Measurements from ENCODE around the gene GALNT10.
"Not testable (repeated sequence)": the region's sequence is repeated elsewhere in the genome, so short reads cannot be mapped to it uniquely, and the experiment has no call there.

GALNT10 gene, protein sequence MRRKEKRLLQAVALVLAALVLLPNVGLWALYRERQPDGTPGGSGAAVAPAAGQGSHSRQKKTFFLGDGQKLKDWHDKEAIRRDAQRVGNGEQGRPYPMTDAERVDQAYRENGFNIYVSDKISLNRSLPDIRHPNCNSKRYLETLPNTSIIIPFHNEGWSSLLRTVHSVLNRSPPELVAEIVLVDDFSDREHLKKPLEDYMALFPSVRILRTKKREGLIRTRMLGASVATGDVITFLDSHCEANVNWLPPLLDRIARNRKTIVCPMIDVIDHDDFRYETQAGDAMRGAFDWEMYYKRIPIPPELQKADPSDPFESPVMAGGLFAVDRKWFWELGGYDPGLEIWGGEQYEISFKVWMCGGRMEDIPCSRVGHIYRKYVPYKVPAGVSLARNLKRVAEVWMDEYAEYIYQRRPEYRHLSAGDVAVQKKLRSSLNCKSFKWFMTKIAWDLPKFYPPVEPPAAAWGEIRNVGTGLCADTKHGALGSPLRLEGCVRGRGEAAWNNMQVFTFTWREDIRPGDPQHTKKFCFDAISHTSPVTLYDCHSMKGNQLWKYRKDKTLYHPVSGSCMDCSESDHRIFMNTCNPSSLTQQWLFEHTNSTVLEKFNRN

DNA sequence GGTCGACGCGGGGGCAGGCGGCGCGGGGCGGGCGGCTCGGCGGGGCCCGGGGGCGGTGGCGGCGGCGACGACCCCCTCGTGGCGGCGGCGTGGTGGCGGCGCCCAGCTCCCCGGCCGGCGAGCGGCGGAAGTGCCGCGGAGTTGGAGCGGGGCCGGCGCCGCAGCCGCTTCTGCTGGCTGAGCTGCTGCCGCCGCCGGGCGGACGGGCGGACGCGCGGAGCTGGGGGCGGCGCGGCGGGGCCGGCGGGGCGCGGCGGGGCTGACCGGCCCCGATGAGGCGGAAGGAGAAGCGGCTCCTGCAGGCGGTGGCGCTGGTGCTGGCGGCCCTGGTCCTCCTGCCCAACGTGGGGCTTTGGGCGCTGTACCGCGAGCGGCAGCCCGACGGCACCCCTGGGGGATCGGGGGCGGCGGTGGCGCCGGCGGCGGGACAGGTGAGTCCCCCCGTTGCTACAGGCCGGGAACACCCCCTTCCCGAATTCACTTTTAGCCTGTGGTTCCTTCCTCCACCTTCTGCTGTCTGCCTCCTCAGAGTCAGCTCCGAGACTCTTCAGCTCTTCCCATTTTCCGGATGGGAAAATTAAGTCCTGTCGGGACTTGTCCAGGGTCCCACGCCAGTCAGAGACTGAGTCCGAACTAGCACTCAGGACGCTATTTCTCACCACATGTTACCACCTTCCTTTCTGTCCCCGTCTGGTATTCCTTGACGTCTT is at the start of gene GALNT10:
Gene GALNT10 (plus strand): TSS at position 139 of the 710 bp plus-strand sequence. CDS start 134 bp downstream, at position 273.
- no peak for DNase-seq (ENCODE audit: low read depth)

DNA sequence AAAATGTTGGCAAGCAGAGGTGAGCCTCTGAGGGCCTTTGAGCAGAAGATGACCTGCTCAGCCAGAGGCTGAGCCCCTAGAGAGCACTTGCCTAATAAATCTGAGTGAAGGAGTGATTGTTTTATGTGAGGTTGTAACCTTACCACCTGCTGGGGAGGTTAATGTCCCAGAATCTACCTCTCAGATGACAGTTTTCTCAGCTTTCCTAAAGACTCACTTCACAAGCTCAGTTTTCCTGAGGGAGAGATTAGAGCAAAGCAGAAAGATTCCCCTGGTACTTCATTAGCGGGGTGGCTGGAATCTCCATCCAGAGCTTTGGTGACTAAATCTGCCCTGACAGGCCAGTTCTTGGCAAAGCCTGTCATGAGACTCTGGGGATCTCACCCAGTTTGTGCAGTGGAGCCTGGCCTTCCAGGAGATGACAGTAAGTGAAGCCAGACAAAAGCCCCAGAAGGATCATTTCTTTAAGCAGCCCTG is 48.8 kb upstream of the GALNT10 start:
- no peak for DNase-seq (ENCODE audit: low read depth)

DNA sequence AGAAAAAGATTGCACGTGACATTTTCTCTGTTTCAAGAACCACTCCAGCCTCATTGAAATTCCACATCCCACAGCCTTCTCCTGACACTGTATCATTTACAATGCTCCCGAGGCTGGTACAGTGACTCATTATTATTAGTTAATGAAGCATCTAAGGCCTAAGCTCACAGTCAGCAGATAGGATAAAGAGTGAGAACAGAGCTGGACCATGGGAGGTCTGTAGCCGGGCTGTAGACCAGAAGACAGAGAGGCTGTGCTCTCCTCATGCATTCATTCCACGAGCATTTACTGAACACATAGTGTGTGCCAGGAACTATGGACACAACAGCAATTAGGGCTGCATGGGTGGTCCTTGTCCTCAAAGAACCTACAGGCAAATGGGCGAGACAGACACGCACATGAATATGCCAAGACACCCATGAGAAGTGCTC is 47.3 kb upstream of the GALNT10 start:
- no peak for DNase-seq (ENCODE audit: low read depth)

DNA sequence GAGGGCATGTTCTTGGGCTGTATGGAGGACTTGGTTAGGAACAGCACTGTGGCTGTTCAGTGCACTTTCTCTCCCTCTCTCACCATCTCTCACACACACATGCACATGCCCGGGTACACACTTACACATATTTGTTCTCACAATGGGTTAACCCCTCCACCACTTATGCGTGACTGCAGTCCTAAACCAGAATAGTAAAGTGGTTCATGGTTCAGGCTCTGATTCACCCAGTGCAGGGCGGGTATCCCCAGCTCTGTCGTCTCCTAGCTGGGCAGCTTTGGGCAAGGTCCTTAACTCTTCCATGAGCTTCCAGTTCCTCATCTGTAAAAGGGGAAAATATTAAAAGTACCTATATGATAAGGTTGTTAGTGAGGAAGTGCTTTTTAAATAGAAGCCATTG is 45.3 kb upstream of the GALNT10 start:
- no peak for DNase-seq (ENCODE audit: low read depth)

DNA sequence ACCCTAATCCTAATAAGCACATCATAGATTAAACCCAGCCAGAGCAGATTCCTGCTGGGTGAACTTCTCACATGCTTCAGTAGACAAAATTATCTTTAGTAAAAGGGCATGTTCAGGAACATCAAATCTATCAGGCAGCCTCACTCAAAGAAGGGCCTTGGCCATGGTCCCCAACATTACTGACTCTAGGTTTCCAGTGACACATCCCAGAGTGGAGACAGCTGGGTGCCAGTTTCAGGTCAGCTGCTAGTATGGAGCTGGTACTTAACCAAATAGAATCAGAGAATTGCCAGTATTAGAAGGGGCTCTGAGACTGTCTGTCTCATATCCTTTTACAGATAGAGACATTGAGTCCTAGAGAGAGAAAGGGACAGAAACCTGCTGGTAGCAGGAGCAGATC is 44.1 kb upstream of the GALNT10 start:
- DNase-seq (ENCODE audit: low read depth): no peak

DNA sequence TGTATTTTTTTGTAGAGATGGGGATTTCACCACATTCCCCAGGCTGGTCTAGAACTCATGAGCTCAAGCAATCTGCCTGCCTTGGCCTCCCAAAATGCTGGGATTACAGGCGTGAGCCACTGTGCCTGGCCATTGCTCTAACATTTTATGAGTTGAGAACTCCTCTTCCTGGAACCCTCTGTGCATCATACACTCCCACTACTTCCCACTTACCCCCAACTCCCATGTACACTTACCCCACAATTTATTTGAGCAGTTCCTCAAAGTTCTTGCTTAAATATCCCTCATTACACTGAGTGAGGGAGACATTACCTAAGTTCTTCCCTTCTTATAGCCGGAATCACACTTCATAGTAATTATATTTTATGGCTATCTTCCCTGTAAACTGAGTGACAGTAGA is 42.9 kb upstream of the GALNT10 start:
- no peak for DNase-seq (ENCODE audit: low read depth)

DNA sequence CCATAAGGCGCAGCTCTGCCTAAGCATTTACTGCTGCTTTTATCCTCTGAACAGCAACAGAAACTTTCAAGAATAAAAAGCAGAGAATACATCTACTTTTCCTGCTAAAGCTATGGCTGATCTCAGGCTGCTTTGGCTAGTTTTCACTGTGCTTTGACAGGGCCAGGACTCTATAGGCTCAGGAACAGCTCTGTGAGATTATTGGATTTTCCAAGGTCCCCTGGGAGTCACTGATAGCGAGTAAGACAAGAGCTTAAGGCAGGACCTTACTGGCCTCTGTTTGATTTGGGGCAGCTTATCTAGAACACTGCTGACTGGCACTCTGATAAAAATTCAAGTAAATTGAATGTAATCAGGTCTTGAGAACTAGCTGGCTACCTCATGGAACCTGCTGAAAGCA is 40.1 kb upstream of the GALNT10 start:
- not testable (repeated sequence) for DNase-seq (ENCODE audit: low read depth)

DNA sequence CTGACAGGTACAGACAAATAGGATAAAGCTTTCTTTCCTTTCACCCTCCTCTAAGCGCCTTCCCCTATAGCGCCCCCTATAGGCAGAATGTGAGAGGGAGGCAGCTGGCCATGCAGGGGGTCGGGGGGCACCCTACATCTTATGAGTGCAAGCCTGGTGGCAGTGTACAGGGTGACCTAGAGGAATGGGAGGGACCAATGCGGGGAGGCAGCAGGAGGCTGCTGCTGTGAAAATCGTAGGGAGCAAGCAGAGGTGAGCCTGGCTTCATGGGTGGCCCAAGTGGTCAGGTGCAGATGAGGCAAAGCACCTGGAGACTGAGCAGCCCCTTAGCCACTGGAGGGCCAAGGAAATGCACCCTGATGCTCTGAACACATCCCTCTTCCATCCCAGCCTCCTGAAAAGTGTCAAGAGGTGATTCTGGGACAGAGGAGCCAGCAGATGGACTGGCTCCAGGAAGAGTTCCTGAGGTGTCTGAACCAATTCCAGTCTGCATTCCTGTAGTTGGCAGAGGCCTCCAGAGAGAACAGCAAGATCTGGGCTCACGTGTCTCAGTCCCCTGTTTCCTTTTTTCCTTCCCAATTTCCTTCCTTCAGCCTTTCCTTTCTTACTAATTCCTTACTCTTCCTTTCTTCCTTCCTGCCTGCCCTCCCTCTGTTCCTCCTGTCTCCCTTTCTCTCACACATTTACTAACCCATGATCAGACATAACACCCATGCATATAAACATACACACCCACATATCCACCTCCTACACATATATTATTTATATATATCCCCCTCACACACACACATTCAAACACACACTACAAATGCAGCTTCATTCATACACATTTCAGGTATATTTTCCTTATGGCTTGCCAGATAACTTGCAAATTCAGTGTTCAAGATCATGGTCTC is 32.8 kb upstream of the GALNT10 start:
- no peak for DNase-seq (ENCODE audit: low read depth)

DNA sequence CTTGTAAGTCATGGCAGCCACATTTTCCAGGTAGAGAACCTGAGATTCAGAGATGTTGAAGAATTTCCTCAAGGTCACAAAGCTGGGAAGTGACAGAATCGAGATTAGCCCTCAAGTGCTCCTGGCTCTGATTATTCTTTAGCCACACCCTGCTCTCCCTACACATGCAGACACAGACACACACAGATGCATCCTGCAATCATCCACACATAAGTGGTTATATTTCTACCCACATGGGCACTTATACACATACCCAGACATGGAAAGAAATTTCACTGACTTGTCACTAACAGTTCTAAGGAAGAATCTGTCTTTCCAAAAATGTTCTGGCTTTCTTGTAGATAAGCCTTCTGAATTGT is 32.2 kb upstream of the GALNT10 start:
- DNase-seq (ENCODE audit: low read depth): no peak

DNA sequence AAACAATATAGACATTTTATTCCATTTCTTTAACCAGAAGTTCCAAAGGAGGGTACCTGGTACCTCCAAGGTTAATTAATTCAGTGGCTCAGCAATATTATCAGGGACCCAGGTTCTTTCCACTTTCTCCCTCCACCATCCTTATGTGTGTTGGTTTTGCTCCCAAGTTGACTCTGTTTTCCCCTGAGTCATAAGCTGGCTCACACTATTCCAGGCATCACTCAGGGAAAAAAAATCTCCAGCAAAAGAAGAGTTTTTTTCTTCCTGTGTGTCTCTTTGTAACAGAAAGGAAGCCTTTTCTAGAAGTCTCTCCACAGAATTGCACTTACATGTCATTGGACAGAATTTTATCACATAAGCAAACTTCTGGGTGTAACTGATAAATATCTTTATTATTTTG is 31.2 kb upstream of the GALNT10 start:
- DNase-seq (ENCODE audit: low read depth): no peak

DNA sequence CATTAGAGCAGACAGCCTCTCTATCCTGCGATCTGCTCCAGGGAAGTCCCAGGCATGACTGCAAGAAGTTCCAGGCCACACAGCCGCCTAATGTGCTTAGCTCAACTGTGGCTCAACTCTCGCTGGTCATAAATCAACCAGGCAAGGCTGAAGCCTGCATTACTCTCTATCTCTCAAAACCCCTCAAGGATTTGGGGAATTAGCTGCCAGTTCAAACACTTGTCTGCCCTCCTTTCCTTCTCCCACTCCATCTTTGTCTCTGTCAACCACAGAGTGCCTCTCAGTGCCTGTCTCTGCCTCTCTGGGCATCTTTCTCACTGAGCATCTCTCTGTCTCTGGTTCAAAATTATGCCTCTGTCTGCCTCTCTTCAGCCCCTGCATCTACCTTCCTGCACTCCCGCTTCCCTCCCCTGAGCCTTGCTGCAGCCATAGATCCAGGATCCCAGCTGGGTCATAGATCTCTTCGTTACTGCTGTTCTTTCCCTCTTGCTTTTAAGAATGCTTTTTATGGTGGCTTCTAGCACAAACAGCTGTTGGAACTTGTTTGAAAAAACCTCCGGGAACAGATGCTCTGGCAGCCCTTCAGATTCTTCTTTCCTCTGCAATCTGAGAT is 27.9 kb upstream of the GALNT10 start:
- no peak for DNase-seq (ENCODE audit: low read depth)

DNA sequence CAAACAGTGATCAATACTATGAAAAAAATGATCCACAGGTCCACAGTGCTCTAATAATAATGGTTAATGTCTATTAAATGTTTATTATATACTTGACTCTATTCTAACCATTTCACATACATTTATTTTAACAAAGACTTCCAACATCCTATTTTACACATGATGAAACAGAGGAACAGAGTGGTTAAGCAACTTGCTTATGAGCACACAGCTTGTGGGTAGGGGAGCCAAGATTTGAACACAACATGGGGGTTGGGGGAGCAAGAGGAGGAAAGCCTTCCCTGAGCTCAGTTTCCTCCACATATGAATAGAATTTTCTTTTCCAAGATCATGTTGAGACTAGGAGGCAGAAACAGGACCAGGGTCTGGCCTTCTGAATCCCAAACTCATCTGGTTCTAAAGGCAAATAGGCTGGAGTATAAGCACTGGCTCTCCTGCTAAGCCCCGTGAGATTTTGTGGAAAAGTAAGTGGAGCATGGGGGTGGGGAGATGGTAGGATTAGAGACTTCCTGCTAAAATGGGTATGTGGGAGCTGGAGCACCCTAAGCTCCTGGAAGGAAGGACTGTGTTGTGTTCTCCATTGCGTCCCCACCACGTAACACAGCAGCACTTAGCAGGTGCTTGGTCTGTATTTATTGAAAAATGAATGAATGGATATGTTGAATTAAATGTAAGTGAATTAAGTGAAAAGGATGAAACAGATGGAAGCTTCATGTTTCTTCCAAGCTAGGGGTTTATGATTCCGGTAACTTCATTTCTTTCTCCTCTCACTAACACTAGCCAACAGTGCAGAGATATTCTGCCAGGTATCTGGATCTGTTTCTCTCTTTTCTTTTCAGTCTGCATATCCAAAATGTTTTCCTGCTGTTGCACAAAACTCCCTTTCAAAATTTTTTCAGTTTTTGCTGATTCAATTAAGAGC is 26.9 kb upstream of the GALNT10 start:
- DNase-seq (ENCODE audit: low read depth): no peak

DNA sequence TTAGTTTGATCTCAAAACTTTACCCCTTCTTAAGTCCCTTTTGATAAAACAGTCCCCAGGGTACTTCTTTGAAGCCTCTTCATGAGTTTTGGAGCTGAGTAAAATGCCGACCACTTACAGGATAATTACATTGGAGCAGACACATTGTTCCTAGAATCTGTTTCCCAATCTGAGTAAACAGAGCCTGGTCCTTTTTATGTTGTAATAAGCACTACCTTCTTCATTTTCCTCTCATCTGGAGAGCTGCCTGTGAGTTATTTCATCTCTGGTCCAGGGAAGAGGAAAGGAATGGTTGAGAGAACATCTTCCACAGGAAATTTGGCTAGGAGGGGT is 26.3 kb upstream of the GALNT10 start:
- no peak for DNase-seq (ENCODE audit: low read depth)

DNA sequence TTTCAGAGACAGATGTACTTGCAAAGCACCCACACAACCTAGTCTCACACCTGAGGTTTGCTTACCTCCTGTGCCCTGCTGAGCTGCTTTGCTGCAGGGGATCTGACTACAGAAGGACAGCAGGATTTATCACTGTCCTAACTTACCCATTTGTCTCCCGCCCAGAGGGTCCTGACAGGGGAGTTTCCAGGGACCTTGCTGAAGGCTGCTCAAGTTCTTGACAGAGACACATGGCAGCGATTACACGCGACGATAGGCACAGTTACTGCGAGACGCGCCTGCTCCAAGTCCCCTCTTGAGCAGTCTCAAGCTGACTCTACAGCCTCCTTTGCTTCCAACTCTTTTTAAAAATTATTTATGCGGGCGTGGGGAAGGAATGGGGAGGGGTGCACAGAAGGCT is 24.6 kb upstream of the GALNT10 start:
- no peak for DNase-seq (ENCODE audit: low read depth)

DNA sequence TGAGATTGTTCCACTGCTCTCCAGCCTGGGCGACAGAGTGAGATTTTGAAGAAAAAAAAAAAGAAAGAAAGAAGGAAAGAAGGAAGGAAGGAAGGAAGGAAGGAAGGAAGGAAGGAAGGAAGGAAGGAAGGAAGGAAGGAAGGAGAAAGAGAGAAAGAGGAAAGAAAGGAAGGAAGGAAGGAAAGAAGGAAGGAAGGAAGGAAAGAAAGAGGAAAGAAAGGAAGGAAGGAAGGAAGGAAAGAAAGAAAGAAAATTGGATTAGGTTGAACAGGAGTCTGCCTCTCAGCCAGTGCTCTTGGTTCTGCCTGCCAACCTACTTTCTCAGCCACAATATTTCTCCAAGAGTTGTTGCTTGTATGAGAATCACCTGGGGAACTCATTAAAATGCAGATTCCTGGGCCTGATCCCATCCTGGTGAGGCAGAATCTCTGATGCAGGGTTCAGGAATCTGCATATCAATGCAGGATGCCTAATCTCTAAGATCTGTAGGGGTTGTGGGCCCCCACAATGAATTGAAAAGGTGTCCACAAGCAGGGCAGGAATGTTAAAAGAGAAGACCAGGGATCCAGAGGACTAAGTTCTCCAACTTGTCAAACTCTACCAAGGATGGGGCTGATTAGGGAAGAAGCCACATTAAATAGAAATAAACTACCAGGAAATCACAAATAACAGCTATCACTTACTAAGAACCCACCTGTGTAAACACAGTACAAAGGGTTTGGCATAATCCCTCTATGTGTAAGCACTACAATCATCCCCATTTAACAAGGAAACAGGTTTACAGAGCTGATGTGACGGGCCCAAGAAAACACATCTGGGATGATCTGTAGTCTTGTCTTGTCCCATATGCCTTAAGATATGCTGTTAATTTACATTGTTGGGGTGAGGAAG is 23.4 kb upstream of the GALNT10 start:
- no peak for DNase-seq (ENCODE audit: low read depth)

DNA sequence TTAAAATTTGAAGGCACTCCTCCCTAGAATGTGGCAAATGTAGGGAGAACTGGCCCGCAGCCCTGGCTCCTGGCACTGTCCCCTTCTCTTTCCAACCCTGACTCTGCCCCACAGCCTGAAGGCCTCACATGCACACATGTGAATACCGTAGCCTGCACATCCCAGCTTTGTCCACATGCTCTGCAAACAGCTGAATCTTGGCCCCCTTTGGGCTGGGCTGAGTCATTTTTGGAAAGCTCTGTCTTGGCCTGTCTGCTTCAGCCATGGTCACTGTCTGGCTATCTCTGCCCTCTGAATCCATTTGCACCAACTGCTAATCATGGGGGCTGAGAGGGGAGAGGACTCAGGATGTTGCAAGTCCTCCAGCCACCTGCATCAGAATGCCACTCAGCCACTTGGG is 22.1 kb upstream of the GALNT10 start:
- DNase-seq (ENCODE audit: low read depth): no peak

DNA sequence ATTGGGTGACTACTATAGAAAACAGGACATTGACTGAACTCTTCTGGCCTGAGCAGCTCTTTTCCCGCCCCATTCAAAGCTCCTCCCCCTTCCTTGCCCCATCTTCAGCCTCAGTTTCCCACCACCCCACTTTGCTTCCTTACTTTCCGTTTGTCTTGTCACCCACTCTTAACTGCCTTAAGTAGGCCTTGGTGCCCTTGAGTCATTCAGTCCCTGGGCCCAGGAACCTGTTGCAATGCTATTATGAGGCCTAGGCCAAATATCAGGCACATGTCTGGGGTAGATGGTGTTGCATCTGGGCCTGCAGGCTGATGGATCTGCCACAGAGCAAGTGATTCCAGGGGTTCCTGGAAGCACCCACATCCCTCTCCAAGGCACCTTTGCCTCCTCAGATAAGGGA is 17.7 kb upstream of the GALNT10 start:
- DNase-seq (ENCODE audit: low read depth): no peak

DNA sequence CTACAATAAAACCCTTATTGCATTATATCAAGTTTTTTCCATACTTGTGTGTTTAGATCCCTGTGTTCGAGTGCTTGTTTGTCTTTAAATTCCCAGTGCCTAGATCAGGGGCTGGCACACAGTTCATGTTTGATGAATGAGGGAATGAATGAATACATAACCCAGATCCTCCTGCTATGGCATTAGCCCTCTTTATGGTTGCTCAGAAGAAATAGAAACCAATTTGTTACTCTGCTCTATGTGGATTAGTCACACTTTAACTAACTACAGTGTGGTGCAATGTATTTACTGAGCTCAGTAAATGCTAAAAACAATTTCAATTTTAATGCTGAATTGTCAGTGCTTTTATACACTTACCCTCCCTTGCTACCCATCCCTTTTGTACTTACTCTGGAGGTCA is 16.4 kb upstream of the GALNT10 start:
- DNase-seq (ENCODE audit: low read depth): no peak

DNA sequence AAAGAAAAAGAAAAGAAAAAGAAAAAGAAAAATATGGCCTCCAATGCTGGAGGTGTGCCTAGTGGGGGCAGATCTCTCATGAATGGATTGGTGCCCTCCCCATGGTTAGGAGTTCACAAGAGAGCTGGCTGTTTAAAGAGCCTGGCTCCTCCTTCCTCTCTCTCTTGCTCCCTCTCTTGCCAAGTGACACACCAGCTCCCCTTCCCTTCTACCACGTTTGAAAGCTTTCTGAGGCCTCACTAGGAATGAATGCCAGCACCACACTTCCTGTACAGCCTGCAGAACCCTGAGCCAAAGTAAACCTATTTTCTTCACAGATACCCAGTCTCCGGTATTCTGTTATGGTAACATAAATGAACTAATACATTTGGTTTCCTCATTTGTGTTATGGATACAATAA is 14.4 kb upstream of the GALNT10 start:
- DNase-seq (ENCODE audit: low read depth): no peak

DNA sequence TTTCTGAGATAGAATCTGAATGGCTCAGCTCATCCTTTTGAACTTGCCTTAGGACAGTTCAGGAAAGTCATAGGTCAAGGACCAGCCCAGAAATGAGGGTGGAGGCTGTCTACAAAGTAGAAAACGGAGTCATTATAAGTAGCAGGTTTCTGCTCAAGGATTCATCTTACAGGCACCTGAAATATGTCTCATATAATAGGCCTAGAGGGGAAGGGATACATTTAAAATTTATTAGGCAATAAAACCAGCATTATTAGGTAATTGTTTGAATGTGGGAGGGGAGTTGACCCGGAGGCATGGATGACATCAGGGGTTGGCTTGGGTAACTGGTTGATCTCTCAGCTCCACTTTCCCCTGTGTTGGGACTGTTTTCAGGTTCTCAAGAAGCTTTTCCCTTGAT is 11.9 kb upstream of the GALNT10 start:
- DNase-seq (ENCODE audit: low read depth): no peak

Data from stimulated activated CD8-positive, alpha-beta memory T cell treated with anti-CD3 and anti-CD28 coated beads, Interleukin-12 subunit alpha, Interleukin-12 subunit beta, amount 100 ng/mL, for 1 hour (primary cell).